ENCODE results near the gene KCNK10. TPM values are rescaled to one million over a fixed set of nuclear protein-coding genes. Genes with fewer than 3 reads are reported as not detected.

The KCNK10 gene
- total RNA-seq, 6 experiments from 2014 or later = not detected

GRCh38 chr14:88310021-88310420 lies 13.0 kb downstream of the KCNK10 start:
- Histone ChIP-seq H3K4me3 (no peak overlapping the region), H3K36me3 (no peaks in the 10 kb centered on the region), H3K9me3 (no peaks in the 10 kb centered on the region), H3K27me3 (no peaks in the 10 kb centered on the region), H3K4me1 (no peaks in the 10 kb centered on the region), H3K27ac (no peak overlapping the region)
- 90% methylated on average over 3 of the region's 4 CpGs for WGBS (ENCODE audit: insufficient coverage, low coverage, low lambda C conversion rate, missing lambda C conversion rate)
- ATAC-seq (no peak), DNase-seq (no peak)
- no peak for TF ChIP-seq CTCF (IDR thresholded peaks at IDR 0.05)
- no peak for TF ChIP-seq POLR2A (IDR thresholded peaks at IDR 0.05)
- intact Hi-C loops (cut with DNase I) = no loop called here

GRCh38 chr14:88305528-88306322 lies 17.3 kb downstream of the KCNK10 start:
- ATAC-seq (peak in 2 of 4 donors; percentile 33 to 36), DNase-seq (no peak)
- 58% methylated on average over 6 of the region's 6 CpGs for WGBS (ENCODE audit: insufficient coverage, low coverage, low lambda C conversion rate, missing lambda C conversion rate)
- intact Hi-C loops (cut with DNase I) = no loop called here
- Histone ChIP-seq H3K4me3 (no peak overlapping the region), H3K4me1 (peaks cover 0 to 12% (median 3%) of the 10 kb centered on the region in 4 donors), H3K36me3 (no peaks in the 10 kb centered on the region), H3K27me3 (no peaks in the 10 kb centered on the region), H3K9me3 (no peaks in the 10 kb centered on the region), H3K27ac (no peak overlapping the region)
- no peak for TF ChIP-seq CTCF (IDR thresholded peaks at IDR 0.05)
- no peak for TF ChIP-seq POLR2A (IDR thresholded peaks at IDR 0.05)

- DNase-seq (no peak), ATAC-seq (no peak)
- H3K9me3 ChIP-seq = no peaks in the 10 kb centered on the region
- 23% methylated on average over 3 of the region's 3 CpGs for WGBS (ENCODE audit: insufficient coverage, low coverage, low lambda C conversion rate, missing lambda C conversion rate)
- H3K4me3 ChIP-seq = no peak overlapping the region
- no peak overlapping the region for H3K27ac ChIP-seq
- no peak for TF ChIP-seq POLR2A (IDR thresholded peaks at IDR 0.05)
- no peak for TF ChIP-seq CTCF (IDR thresholded peaks at IDR 0.05)
- peaks cover 0 to 20% (median 12%) of the 10 kb centered on the region in 4 donors for H3K4me1 ChIP-seq
- no peaks in the 10 kb centered on the region for H3K36me3 ChIP-seq
- no peaks in the 10 kb centered on the region for H3K27me3 ChIP-seq
- intact Hi-C loops (cut with DNase I) = no loop called here
Observed at GRCh38 chr14:88303041-88303440, 20.0 kb downstream of the KCNK10 start.

GRCh38 chr14:88301381-88301780 lies 21.7 kb downstream of the KCNK10 start:
- H3K27ac ChIP-seq = no peak overlapping the region
- H3K36me3 ChIP-seq = no peaks in the 10 kb centered on the region
- H3K9me3 ChIP-seq = no peaks in the 10 kb centered on the region
- 76% methylated on average over 4 of the region's 4 CpGs for WGBS (ENCODE audit: insufficient coverage, low coverage, low lambda C conversion rate, missing lambda C conversion rate)
- intact Hi-C loops (cut with DNase I) = no loop called here
- H3K27me3 ChIP-seq = no peaks in the 10 kb centered on the region
- H3K4me3 ChIP-seq = no peak overlapping the region
- ATAC-seq (no peak), DNase-seq (no peak)
- TF ChIP-seq CTCF (IDR thresholded peaks at IDR 0.05) (no peak), POLR2A (IDR thresholded peaks at IDR 0.05) (no peak)
- H3K4me1 ChIP-seq = peaks cover 0 to 23% (median 12%) of the 10 kb centered on the region in 4 donors
